Esophagus muscularis mucosa (tissue), 3 donors: ENCODE data around the gene GNAZ.

Source experiments
- CTCF ChIP-seq, 3 experiments: fragments of 200-600 bp in 2 of 3; fragments of 450-650 bp in 1 of 3; sonication (generic) in 2 of 3; IDR thresholded peaks; one replicate each; pipeline ENCODE4 v1.5.1; 2017 to 2019; ENCODE audit warnings: antibody characterized with exemption in 3 of 3, mild to moderate bottlenecking in 2 of 3, moderate library complexity in 1 of 3
- POLR2A ChIP-seq: fragments of 450-650 bp; IDR thresholded peaks from one replicate; pipeline ENCODE4 v1.6.1; 2017; ENCODE audit warnings: antibody characterized with exemption, moderate library complexity, mild to moderate bottlenecking, low read depth
- POLR2AphosphoS5 ChIP-seq, 2 donors: sonication (generic); formaldehyde crosslinking; IDR thresholded peaks; one replicate each; pipeline ENCODE4 v1.6.1; 2017; ENCODE audit warnings: antibody characterized with exemption in 2 of 2

- TF ChIP-seq POLR2A (no peak), CTCF (IDR thresholded peaks at IDR 0.05) (no peak), POLR2AphosphoS5 (IDR thresholded peaks at IDR 0.05) (no peak)
These were observed 9.0 kb downstream of the GNAZ start for GRCh38 chr22:23079240-23079768.
